NCI-H82 (cell line): ENCODE data around the gene PGBD5.
A peak's percentile ranks its signal among the peaks of the same experiment; 100 is the strongest.
"Not testable (repeated sequence)": the region's sequence is repeated elsewhere in the genome, so short reads cannot be mapped to it uniquely, and the experiment has no call there.

Experiments used
- DNase-seq: peaks from one replicate; lab custom pipeline; 2025; lab: John Stamatoyannopoulos, UW

Gene PGBD5, protein sequence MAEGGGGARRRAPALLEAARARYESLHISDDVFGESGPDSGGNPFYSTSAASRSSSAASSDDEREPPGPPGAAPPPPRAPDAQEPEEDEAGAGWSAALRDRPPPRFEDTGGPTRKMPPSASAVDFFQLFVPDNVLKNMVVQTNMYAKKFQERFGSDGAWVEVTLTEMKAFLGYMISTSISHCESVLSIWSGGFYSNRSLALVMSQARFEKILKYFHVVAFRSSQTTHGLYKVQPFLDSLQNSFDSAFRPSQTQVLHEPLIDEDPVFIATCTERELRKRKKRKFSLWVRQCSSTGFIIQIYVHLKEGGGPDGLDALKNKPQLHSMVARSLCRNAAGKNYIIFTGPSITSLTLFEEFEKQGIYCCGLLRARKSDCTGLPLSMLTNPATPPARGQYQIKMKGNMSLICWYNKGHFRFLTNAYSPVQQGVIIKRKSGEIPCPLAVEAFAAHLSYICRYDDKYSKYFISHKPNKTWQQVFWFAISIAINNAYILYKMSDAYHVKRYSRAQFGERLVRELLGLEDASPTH

DNA sequence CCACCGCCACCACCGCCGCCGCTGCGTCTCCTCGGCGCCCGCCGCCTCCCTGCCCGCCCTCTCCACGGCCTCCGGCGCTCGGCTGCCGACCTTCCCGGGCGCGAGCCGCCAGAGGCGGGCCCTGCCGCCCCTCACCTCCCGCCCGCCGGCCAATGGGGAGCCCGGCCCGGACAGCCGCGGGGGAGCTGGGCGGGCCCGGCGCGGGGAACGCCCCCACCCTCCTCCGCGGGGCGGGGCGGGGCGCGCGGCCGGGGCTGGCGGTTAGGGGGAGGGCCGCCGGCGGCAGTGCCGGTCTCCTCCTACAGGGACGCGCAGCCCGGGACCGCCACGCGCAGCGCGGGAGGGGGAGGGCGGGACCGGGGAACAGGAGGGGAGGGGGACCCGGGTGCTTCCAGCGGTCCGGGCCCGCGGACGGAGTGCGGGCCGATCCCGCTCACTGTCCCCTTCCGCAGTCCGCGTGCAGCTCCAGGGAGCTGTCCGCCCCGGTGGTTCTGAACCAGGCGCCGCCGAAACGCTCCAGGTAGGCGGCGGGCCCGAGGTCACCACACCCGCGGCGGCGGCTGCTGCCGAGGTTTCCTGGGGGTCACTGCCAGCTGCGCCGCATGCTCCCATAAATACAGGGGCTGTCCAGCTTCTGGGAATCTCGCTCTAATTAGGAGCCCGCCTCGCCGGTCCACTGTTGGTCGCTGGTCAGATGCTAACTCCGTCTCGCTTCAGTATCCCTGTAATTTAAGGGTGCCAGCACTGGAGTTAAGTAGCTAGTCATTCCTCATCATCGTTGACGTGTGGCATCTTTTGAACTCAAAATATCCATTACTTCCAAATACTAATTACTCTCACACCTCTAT lies at the start of gene PGBD5:
Gene PGBD5 (minus strand): TSS at position 87 of the 848 bp plus-strand sequence. CDS start 404 bp downstream, outside the sequence.
- DNase-seq, result peak; percentile 93

DNA sequence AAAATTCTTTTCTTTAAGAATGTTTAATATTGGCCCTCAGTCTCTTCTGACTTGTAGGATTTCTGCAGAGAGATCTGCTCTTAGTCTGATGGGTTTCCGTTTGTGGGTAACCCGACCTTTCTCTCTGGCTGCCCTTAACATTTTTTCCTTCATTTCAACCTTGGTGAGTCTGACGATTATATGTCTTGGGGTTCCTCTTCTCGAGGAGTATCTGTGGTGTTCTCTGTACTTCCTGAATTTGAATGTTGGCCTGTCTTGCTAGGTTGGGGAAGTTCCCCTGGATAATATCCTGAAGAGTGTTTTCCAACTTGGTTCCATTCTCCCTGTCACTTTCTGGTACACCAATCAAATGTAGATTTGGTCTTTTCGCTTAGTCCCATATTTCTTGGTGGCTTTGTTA lies 48.8 kb upstream of the PGBD5 start:
- not testable (repeated sequence) for DNase-seq

DNA sequence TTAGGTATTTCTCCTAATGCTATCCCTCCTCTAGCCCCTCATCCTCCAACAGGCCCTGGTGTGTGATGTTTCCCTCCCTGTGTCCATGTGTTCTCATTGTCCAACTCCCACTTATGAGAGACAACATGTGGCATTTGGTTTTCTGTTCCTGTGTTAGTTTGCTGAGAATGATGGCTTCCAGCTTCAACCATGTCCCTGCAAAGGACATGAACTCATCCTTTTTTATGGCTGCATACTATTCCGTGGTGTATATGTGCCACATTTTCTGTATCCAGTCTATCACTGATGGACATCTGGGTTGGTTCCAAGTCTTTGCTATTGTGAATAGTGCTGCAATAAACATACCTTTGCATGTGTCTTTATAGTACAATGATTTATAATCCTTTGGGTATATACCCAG lies 44.6 kb upstream of the PGBD5 start:
- DNase-seq, result not testable (repeated sequence)

DNA sequence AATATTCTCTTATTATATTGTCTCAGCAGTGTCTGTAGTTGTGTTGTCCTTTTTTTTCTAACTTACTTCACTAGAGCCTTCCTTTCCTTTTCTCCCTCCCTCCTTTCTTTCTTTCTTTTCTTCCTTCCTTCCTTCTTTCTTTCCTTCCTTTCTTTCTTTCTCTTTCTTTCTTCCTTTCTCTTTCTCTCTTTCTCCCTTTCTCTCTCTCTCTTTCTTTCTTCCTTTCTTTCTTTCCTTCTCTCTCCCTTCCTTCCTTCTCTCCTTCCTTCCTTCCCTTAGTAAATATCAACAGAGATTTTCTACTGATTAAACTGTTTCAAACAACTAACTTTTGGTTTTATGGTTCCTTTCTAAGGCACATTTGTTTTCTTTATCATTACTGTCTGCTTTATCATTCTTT lies 43.1 kb upstream of the PGBD5 start:
- no peak for DNase-seq

DNA sequence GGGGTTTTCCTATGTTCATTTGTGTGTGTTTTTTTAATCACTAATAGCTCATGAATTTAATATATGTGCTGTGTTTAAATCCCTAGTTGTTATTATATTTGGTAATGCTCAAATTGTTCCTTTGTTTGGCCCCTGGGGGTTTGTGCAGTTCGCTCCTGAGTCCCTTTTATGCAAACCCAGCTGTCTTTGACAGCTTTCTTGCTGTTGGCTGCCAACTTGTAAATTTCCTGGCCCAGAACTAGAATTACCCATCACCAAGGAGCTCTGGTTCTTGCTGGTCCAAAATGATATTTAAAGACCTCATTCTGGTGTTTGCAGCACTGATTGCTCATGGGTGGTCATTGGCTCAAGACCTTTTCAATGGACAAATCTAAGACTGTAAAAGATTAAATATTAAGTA lies 39.6 kb upstream of the PGBD5 start:
- DNase-seq, result no peak

DNA sequence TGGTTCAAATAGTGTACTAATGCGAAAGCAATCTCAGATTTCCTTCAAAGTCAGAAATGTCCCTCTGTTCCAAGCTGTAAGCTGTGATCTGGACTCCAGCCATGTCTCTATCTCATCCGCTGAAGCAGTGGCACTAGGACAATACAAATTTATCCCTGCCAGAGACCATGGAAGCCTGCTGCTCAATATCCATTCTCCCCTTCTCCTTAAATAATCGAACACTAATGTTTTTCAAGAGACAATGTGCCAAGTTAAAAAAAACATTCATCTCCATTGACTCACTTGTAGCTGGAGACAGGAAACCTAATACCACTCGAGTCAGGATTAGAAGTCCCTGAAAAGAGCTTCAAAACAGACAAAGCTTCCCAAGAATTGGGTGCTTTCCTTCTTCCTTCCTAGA lies 38.5 kb upstream of the PGBD5 start:
- no peak for DNase-seq

DNA sequence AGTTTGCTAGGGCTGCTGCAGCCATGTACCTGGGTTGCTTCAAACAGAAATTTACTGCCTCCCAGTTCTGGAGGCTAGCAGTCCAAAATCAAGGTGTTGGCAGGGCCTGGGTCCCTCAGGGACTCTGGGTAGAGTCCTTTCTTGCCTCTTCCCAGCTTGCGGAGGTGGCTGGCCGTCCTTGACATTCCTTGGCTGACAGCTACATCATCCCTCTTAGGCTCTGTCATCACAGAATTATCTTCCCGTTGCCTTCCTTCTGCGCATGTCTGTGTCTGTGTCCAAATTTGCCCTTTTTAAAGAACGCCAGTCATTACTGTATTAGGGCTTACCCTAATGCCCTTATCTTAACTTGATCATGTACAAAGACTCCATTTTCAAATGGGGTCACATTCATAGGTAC lies 37.6 kb upstream of the PGBD5 start:
- no peak for DNase-seq

DNA sequence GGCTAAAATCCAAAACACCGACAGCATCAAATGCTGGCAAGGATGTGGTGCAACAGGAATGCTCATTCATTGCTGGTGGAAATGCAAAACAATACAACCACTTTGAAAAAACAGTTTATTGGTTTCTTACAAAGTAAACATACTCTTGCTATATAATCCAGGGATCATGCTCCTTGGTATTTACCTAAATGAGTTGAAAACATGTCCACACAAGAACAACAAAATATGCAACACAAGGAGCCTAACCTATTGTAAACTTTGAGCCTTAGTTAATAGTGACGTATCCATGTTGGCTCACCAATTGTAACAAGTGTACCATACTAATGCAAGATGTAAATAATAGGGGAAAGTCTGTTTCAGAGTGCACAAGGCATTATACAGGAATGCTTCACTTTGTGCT lies 37.2 kb upstream of the PGBD5 start:
- DNase-seq, result no peak

DNA sequence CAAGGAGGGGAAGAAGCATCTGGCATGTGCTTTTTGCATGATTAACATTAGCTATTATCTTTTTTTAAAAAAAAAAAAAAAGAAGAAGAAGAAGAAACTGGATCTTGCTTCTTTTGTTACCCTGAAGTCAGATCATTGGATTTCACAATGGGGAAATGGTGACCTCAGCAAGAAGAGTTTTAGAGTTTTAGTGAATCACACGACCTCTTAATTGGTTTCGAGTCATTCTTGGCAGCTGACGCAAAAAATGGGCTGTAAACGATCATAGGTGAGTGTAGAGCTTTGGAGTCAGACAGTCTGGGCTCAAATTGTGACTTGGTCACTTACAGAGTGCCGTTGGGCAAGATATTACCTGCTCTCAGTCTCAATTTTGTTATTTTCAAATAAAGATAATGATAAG lies 33.3 kb upstream of the PGBD5 start:
- DNase-seq, result no peak

DNA sequence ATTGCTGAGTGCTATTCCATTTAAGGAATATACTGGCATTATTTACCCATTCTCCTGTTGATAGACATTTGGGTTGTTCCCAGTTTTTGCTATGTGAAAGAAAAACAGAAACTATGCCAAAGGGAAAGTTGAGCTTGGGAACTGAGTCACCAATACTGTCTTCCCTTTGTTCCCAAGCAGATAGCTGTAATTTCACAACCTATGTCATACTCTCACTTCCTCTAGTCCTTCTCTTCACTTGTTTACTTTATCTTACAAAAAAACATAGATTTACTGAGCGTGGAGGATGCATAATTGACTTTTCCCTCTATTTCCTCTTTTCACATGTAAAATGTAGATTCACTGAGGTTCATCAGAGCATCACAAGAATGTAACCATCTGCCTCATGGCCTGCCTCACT lies 32.4 kb upstream of the PGBD5 start:
- no peak for DNase-seq

DNA sequence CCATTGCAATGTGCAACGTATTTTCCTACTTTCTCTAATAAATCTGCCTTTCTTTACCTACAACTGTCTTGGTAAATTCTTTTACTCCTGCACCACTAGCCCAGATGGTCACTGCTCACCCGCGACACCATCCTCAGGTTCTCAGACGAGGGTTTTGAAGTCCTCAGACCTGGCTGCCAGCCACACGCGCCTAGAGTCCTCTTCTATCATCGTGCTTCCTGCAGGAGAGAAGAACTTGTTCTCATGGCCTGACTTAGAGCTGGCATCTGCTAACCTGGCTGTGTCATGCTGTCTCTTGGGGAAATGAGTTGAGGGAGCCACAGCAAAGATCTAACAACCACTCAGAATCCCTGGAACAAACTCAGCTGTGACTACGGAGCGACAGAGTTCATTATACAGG lies 30.3 kb upstream of the PGBD5 start:
- DNase-seq, result no peak

DNA sequence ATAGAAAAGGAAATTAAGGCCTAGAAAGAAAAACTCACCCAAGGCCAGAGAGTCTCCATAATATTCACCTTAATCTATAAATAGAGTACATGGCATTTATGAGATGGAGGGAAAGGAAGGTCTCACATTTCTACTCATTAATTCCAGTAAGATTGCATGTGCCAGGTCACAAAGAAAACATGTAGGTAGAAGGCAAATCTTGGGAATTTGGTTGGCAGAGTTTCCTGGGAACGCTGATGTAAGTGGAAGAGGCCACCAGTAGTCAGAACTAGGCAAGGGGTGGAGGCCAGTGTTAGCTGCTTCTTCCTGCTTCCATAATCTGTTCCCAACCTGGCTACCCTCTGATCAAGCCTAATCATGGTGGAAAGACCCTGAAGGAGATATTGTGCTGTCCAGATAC lies 29.2 kb upstream of the PGBD5 start:
- no peak for DNase-seq

DNA sequence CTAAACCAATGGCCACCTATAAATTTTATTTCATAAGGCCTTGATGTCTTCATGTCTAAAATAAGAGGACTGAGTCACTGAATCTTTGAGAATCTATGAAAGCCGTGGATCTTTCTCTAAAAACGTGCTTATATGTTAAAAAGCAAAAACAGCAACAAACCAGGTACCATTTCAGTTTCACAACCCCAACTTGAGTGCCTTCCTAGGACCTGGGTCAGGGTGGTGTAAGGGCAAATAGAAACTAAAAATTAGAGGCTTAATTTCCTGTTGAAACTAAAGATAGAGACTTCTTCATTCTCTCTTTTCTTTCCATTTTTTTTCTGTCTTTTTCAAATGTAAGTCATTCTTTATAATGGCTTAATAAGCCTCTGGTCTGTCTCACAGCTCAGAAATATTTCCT lies 27.2 kb upstream of the PGBD5 start:
- DNase-seq, result no peak

DNA sequence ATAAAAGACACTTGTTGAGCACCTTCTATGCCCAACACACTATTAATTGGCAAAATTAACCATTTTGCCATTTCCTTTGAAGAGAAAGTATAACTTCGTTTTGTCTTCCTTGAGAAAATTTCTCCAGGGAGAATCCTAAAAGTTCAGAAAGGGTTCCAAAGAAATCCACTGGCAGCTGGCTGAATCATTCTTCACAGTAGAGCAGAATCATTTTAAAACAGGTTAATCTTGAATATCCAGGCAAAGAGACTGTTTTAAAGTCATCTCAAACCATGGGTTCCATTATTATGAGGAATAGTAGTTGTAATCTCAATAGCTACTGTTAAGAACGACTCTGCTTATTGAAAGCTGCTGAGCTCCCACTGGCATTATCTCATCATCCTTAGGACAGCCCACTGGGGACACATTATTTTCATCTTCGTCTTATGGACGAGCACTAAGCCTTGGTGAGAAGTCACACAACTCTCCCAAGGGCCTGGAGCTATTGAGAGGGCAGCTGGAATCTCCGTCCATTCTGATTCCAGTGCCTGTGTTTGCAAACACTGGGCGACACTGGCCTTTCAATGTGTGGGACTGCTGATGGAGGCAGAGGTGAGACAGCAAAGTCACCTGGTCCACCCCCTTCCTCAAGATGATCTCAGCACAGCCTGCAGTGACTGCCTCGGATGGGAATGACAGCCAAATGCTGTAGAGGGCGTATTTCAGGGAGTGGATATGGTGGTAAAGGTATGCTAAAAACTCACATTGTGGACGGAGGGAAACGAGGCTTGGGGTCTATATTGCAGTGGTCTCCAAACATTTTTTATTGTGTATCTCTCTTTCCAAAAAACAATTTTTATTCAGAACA lies 15.3 kb upstream of the PGBD5 start:
- peak; percentile 18 for DNase-seq

DNA sequence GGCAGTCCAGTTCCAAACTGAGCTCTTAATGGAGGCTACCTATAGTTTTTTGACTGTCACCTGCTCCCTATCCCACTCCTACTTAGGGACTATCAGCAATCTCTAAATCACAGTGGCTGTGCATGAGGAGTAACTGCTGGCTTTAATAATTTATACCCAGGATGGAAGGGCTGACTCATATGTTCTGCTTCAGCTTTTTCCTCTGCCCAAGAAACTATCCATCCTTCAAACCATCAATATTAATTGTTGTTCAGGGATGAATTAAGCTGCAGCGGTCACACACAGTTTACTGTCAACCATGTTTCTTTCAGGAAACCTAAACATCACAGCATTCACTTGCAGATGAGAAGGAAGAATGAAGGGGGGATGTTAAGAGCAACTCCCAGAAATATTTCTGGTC lies 9.0 kb upstream of the PGBD5 start:
- DNase-seq, result no peak

DNA sequence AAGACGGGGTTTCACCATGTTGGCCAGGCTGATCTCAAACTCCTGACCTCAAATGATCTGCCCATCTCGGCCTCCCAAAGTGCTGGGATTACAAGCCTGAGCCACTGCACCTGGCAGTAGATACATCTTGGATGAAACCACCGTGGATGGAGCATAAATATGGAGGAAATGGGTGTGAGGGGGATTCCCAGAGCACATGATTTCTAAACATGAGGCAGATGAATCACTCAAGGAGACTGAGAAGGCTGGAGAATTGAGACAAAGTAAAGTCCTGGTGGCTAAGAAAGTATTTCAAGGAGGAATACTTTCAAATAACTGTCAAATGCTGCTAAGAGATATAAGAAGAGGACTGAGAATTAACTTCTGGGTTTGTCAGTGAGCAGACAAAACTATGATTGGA lies 5.4 kb upstream of the PGBD5 start:
- no peak for DNase-seq

DNA sequence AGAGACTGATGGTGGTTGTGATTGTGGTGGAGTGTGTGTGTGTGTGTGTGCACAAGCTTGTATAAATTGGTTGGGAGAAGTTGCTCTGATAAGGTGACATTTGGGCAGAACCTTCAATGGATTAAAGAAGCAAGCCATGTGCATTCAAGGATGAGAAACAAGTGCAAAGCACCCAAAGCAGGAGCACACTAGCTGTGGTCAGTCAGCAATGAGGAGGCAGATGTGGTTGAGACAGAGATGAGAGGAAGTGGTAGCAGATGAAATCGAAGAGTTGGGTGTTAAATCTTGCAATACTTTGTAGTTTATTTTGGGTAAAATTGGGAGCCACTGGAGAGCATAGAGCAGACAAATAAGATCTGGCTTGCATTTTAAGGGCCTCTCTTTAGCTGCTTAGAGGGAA lies 4.4 kb upstream of the PGBD5 start:
- no peak for DNase-seq

DNA sequence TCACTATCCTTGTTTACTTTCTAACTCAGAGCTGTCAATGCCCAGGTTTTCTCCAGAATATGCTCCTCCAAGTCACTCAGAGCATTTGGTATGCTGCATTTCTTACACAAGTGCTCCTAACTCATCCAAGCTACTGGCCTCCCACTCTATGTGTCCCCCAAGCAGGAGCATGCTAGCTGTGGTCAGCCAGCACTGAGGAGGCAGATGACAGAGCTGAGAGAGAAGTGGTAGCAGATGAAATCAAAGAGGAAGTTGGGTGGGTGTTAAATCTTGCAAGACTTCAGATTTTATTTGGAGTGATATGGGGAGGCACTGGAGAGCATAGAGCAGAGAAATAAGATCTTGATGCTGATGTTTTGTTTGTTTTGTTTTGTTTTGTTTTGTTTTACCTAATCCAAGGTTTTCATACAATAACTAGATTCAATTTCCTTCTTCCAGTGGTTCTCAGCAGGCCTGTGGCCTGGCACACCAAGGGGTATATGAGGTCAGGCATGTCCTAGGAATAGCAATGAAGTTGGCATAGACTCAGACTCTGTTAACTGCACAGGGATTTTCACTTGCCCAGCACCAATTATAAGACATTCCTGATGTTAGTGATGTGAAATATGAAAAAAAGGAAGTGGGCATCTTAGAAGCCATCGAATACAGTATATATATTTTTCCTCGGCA lies 3.1 kb upstream of the PGBD5 start:
- no peak for DNase-seq

DNA sequence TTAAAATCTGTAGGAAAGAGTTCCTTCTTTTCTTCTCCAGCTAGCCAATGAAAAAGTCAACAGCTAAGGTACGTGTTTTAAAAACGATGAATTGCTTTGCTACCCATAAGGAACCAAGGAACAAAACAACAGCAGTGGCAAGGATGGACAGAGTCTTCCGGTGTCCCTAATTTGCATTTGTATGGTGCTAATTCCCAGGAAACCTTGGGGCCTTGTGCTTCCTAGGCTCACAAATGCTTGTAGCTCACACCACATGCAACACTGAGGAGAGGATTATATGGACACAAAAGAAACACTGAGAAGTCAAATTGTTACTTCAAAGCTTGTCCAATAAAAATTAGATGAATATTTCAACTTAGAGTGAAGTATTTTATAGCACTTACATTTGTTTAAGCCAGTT lies 1.8 kb upstream of the PGBD5 start:
- DNase-seq, result peak; percentile 29

DNA sequence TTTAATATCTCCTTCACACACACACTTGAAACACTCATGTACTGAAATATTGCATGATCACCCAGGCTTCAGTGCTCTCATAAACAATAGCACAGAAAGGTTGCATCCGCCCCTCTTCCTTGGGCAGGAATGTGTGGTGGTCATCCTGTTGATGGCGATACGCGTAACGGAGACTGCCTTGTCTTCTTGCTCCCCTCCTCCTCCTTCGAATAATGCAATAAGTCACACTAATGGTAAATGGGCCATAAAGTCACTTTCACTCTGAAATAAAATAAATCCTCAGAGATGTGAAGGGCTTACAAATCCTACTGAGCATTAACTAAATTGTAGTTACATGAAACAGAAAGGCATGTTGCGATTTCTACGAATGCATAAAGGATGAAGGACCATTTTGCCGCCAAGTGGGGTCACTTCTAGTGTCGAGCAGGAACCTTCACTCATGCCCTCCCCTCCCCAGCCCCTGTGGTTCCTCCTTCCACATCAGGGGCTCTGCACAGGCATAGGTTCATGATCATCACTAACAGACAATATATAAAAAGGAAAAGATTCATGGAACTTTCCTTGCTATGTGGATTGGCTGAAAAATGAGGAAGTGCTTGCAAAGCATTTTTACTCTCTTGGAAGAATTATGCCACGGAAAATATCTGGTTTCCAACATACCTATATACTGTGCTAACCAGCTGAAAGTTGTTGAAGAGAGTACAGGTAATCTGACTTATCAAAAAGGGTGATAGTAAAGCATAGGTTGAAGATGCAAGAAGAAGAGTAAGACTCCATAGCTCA lies 1.2 kb upstream of the PGBD5 start:
- no peak for DNase-seq
